Measurements from ENCODE around the gene MAGIX.
A peak's percentile ranks its signal among the peaks of the same experiment; 100 is the strongest.

The MAGIX gene

DNA sequence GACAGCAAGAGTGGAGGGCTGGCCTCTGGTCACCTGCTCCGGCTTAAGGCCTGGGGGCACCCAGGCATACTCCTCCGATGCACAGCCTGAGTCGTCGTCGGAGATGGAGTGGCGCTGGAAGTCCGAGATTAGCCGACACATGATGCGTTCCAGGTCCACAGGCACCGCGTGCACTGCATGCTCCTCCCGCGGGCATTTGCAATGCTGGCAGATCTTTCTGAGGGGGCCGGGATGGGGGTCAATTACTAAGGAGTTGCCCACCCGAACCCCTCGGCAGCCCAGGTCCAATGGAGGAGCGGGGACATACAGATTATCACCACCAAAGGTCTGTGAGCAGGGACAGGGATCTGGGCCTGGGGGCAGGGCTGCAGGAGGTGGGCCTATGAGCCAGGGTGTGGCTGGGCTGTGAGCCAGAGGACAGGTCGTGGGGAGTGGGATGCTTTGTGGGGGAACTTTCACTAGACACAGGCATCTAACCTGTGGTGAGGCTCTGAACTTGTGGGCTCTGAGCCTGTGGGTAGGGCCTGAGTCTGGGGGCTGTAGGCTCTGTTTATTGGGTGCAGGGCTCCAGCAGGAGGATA lies 21.2 kb downstream of the MAGIX start:
- no peak for DNase-seq (ENCODE audit: low read depth in 2 of 2)

DNA sequence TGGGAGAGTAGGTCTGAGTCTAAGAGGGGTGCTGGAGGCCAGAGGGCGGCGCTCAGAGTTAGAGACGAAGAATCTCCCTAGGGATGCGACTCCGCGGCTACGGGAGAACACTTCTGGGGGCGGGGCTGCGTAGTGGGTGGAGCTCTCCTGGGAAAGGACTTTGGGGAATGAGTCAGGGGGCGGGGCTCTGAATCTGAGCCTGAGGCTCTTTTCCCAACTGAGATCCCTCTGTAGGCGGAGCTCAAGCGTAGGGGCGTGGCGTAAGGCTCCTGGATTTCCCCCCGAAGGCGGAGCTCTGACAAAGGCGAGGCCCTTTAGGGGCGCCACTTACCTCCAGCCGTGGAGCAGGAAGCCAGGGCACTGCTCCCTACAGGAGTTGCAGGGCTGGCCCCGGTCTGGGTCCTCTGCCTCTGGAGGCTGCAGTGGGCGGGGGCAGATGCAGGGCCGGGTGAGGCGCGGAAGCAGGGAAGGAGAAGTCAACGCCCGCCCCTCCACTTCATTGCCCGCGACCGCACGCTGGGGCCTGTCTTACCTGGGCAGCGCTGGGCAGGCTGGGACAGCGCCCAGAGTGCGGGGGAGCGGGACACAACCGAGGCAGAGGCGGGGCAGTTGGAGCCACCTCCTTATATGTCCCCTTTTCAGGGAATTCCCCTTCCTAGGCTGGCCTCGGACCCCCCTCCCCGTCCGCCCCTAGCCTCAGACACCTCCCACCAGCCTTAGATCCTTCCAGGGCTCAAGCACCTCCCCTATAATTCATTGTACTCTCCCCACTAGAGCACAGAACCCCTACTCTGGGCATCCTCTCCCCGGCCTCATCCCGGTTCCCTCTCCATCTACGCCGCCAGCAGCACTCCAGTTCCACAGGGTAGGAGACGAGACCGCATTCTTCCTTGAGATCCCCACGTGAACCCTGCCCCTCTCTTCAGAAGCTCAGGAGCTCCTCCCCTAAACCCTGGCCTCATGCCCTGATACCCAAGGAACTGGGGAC lies 22.0 kb downstream of the MAGIX start:
- no peak for DNase-seq (ENCODE audit: low read depth in 2 of 2)

DNA sequence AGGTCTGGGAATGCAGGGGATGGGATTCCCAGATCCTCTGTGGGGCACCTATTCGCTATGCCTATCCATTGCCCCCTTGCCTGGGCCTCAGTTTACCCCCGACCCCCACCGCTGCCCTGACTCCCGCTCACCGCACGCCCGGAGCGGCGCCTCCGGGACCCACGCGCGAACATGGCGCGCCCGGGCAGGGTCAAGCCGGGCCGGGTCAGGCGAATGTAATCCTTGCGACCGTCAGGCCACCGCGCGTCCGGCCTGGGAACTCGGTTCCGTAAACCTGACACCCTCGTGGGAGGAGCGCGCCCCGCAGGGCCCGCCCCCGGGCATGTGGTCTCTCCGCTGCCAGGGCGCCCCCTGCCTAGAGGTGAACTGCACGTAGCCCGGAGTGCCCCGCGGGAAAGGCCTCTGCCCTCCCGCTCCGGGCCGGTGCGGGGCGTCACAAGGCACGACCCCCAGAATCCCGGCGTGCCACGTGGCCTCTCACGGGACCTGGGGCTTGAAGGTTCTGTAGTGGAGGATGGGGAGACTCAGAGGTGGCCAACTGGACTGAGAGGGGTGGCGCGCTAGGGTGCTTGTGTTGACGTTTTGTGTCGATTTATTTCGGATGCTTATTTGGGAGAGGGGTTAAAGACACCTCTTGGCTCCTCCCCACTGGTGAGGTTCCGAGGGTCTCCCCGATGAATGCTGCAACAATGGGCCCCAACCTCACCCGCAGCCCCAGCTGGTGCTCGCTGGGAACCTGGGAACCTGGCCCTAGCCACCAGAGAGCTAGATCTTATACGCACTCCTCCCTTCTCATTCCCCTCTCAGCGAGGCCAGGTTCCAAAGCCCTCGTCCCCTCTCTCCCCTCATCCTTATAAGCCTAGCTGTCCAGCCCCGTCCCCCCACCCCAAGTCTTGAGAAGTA lies 23.8 kb downstream of the MAGIX start, which contains the start of gene PRICKLE3:
TSS of gene PRICKLE3 (minus strand) at position 249 of the 903 bp plus-strand sequence. CDS start at position 173, 76 bp downstream.
- DNase-seq (ENCODE audit: low read depth in 2 of 2), result no peak

DNA sequence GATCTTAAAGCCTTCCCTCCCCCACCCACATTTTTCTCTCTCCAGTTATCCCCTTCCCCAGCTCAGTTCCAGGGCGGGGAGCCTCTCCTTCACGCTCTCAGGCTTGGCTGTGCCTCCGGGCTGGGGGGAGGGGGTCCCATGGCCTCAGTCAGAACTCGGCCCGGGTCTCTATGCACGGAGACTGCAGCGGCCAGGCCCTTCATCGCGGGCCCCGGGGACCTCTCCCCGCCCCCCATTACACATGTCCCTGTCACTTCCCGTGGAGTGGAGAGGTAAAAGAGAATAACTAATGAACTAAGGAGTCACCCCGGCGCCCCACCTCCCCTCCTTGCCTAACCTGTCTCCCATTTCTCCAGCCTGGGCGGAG lies 24.5 kb downstream of the MAGIX start:
- DNase-seq (ENCODE audit: low read depth in 2 of 2), result no peak

DNA sequence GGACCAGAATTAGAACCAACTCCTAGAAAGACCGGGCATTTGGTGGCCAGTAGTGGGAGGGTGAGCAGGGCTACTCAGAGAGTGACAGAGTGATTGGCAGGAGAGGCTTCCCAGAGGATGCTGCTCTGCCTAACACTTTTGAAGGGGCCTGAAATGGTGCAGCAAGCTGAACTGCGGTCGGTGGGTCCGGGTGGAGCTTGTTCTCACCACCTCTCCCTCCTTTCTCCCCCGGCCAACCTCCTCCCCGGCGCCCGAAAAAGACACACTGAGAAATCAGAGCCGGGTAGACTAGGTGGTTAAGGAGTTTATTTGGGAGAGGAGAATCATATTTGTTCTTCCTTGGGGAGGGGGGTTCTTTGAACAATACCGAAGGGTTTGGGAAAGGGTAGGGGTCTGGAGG lies 25.0 kb downstream of the MAGIX start:
- DNase-seq (ENCODE audit: low read depth in 2 of 2), result no peak

DNA sequence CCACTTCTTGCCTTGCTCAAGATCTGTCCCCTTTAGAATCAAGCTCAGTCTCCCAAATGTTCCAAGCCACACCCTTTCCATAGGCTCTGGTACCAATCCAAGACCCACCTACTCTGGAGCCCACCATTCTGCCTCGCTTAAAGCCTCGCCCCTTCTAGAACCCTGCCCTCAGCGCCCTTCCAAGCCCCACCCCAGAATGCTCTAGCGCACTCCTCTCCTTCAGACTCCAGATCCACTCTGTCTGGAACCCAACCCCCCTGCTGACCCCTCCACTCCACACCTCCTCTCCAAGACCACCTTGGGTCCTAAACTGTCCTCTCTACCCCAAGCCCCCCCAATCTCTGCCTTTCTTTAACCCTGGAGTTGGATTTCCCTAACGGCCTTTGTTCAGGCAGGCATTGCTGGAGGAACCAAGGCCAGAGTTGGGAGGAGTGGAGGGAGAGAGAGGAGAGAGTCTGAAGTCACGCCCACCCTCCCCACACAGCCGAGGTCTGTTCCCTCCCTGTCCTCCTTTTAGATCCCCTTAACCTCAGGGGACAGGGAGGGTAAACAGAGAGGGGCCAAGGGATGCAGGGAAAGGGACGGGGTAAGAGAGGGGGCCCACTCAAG lies 26.0 kb downstream of the MAGIX start:
- DNase-seq (ENCODE audit: low read depth in 2 of 2), result no peak

DNA sequence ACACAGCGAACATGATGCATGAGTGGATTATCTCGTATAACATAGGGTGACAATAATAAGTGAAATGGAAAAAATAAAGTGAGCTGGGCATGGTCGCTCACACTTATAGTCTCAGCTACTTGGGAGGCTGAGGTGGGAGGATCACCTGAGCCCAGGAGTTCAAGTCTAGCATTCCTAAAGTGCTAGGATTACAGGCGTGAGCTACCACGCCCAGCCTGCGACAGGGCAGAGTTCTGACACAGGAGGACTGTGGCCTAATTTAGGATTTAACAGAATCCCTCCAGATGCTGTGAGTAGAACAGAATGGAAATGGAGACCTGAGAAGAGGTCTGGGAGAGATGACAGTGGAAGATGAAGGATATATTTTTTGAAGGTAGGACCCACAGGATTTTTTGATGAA lies 27.0 kb downstream of the MAGIX start:
- DNase-seq (ENCODE audit: low read depth in 2 of 2), result no peak

DNA sequence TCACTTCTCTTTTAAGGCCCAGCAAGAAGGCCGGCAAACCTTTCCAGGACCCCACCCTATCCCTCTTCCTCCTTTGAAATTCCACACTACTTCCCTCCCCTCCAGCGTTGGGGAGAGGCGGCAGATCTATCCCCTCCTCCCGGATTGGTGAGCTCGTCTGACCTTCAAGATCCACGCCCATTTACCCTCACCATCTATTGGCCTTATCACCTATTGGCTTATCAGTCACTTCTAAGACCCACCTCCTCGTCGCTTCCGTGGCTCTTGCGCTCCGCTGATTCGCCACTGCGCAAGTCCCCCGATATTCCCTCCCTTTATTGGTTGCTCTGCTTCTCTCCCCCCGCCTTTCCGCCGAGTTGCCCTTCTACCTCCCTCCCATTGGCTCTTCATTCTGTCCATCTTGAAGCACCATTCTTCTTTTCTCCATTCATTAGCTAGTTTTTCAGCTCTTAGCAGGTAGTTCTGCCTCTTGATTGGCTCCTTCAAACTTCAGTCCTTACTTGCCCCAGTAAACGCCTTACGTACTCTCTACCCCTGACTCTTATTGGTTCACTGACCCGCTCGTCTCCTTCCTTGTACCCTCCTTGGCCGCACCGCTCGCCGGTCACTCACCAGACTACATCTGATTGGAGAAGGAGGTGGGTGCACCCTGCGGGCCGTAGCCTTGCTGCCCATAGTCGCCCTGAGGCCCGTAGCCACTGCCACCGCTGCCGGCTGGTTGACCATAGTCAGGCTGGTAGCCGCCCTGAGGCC lies 28.4 kb downstream of the MAGIX start:
- DNase-seq (ENCODE audit: low read depth in 2 of 2), result peak in 1 of 2 donors; percentile 72

DNA sequence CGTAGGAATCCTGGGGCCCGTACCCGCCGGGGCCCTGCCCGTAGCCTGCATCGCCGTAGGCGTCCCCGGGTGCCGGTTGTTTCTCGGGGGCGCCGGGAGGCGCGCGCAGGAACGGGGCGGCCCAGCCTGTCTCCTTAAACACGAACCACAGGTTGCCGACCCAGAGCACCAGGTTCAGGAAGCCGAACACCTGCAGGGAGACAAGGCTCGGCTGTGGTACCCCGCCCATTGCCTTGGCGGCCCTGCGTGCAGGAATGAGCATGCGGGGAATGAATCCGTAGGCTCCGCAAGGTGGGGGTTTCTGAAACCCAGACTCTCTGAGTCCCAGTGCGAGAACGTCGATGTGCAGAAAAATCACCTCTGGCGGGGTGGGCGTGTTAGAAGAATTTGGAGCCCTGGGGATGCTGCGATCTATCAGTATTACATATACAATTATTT lies 29.0 kb downstream of the MAGIX start:
- DNase-seq (ENCODE audit: low read depth in 2 of 2), result no peak

DNA sequence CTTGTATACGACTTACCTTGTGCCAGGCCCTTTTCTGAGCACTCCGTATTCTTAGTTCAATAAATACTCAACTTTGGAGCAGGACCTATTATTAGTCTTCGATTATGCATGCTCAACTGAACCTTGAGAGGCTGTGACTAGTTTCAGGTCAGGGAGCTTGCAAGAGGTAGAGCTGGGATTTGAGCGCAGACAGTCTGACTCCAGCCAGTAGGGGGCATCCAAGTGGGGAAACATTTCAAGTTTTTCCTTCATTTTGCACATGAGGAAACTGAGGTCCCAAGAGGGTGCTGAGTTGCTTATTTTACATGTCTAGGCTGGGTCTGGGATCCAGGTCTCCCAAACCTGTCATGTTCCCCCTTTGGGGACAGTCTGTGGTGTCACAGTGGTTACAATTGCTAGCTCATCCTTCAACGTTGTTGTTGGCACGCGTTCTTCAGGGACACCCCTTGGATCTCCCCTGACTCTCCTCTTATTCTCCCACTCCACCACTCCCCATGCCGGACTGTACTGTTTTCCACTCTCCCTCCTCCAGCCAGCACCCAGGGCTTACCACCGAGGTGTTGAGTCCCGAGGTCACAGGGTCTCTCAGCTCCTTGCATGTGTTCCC lies 30.3 kb downstream of the MAGIX start:
- no peak for DNase-seq (ENCODE audit: low read depth in 2 of 2)

DNA sequence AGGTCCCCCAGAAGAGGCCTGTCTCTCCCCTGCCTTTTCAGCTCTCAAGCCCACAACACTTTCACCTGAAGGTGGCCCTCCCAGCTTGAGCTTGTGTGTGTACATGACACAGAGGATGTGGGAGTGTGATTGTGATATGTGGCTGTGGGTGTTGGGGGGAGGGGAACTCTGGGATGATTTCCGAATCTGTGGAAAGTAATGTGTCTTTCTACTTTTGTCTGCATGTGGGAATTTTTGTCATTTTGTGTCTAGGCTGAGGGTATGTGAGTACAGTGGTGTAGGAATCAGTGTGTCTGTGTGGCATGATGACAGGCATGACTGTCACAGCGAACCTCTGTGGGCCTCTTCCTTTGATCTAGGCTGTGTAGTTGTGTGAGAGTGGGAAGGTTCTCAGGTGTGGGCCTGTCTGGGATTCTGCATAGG lies 31.0 kb downstream of the MAGIX start:
- no peak for DNase-seq (ENCODE audit: low read depth in 2 of 2)

DNA sequence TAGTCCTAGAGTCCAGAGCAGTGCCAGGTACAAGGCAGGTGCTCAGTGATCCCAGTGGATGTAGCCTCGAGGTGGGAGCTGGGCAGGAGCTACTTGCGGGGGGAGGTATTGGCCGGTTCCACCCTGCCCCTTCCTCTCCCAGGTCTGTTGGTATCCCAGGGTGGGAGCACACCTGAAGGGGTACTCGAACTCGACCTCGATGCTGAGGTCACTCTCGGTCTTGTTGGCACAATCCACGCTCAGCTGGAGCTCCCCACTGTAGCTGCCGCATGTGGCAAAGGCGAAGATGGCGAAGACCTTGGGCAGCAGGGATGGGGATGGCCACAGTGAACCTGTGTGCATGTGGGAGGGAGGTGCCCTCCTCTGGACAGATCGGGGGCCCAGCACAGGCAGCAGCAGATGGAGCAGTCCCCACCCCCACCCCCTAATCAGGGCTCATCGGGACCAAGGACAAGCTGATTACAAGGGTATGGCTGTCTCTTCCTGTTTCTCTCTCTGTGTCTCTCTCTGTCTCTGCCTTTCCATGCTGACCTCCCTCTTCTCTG lies 35.1 kb downstream of the MAGIX start:
- DNase-seq (ENCODE audit: low read depth in 2 of 2), result no peak

DNA sequence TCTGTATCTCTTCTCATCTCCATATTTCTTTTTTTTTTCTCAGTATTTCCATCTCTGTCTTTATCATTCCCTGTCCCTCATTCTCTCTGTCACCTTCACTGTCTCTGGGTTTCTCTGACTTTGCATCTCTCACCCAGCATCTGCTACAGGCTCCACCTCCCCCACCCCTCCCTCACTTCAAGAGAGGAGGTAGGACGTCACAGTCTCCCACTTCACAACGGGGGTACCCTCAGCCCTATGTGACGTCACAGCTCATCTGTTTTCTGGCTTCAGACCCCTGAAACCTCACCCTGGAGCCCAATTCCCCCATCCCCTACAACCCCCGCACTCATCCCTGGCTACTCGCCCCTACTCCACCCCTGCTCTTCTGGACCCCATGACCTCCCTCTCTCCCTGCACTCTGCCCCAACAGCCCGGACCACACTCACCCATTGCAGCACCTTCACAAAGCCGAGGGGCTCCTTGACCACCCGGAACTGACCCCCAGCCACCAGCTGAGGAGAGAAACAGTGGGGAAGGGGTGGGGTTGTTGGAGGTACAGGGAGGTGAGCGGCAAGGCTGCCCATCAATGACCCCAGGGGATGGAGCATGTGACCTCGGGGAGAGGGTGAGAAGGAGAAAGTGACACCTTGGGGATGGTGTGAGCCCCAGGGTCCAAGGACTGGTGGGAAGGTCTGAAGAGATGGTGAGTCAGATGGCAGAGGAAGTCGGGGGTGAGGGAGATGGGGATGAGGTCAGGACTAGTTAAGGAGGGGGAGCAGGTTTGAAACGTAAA lies 36.2 kb downstream of the MAGIX start:
- no peak for DNase-seq (ENCODE audit: low read depth in 2 of 2)

DNA sequence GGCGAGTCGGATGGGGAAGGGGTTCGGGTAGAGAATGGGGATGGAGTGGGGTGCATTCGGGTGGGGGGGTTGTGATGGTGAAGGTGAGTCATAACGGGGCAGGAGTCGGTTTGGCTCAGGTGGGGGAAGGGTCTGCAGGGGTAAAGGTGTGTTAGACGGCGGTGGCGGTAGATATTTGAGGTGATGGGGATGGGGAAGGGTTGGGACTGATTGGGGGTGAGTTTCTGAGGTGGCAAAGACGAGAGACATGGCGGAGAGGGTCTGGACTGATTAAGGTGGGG lies 36.7 kb downstream of the MAGIX start:
- no peak for DNase-seq (ENCODE audit: low read depth in 2 of 2)

DNA sequence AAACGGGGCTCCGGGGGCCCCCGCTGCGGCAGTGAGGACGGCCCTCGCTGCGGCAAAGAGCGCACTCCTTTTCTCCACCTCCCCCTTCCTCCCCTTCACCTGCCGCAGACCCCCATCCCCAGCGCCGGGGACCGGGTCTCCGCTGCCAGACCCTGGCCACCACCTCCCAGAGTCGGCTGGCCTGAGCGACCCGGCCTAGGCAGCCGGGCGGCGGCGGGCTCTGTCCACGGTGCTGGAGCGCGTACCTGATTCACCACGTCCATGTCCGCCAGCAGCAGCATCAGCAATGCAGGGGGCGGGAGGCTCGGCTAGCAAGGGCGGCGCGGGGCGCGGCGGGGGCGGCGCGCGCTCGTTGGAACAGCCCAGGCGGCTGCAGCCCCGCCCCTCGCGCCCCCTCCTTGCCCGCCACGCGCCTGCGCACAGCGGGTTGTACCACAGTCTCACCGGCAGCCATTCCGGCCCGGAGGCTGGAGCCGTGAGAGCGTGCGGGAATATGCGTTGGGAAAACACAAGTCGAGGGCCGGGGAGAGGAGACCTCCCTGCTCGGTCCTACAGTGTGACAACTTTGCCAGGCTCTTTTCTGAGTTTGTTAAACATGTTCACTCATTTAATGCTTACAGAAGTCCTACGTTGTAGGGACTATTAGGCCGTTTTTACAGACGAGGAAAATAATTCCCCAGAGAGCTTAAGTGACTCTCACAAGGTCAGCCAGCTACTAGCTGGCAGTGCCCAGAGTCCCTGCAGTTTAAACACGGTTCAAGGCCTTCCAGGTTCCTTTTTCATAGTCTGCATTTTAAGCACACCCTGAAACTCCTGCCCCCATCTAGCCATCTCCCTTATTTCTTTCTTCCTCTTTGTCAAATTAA lies 37.6 kb downstream of the MAGIX start, which contains the start of gene SYP:
TSS of gene SYP (minus strand) at position 288 of the 866 bp plus-strand sequence. CDS start at position 281, 7 bp downstream.
- DNase-seq (ENCODE audit: low read depth in 2 of 2), result peak; percentile 70 to 76

DNA sequence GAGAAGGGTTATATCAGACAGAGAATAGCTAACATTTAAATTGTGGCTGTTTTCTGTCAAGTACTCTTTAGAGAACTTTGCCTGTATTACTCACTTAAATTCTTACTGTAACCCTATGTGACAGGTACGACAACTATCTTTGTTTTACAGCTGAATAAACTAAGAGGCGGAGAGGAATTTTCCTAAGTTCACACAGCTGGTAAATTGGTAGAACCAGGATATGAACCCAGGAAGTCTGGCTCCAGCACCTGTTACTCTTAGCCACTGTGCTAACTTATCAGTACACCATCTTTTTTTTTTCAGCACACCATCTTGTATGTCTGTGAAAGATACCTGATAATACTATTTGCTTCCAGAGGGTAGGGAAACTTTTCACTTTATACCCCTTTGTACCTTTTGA lies 39.5 kb downstream of the MAGIX start:
- DNase-seq (ENCODE audit: low read depth in 2 of 2), result no peak

DNA sequence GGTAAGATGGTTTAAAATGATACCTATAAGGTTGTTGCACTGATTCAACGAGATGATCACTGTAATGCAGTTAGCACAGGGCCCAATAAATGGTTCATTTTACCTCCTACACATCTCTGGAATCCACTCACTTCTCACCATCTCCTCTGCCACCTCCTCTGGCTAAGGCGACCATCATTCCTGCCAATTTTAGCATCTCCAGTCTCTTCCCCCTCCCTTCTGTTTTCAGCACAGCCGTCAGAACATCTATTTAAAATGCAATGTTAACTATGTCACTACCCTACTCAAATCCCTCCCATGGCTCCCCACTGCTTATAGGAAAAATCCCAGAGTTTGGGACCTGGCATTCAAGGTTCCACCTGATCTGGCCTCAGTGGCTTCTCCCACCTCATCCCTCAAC lies 41.0 kb downstream of the MAGIX start:
- no peak for DNase-seq (ENCODE audit: low read depth in 2 of 2)

DNA sequence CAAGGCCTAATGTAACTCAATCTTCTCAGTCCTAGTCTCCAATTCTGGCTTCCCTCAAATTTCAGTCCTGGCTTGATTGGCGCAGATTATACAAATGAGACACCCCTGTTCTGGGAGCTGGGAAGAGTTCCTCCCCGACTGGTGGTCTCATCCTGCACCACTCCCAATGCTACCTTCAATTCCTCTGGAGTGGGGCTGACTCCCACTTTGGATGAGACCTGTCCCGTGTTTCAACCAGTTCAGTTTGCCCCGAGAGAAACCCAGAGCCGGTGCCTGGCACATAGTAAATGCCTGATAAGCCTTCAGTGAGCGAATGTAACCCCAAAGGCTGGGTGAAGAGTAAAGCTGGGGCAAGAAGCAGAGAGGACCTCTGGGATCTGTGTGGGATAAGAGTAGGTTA lies 41.5 kb downstream of the MAGIX start:
- no peak for DNase-seq (ENCODE audit: low read depth in 2 of 2)
